Measurements from ENCODE around the gene RTN4R.
"Not testable (repeated sequence)": the region's sequence is repeated elsewhere in the genome, so short reads cannot be mapped to it uniquely, and the experiment has no call there.

Gene RTN4R

DNA sequence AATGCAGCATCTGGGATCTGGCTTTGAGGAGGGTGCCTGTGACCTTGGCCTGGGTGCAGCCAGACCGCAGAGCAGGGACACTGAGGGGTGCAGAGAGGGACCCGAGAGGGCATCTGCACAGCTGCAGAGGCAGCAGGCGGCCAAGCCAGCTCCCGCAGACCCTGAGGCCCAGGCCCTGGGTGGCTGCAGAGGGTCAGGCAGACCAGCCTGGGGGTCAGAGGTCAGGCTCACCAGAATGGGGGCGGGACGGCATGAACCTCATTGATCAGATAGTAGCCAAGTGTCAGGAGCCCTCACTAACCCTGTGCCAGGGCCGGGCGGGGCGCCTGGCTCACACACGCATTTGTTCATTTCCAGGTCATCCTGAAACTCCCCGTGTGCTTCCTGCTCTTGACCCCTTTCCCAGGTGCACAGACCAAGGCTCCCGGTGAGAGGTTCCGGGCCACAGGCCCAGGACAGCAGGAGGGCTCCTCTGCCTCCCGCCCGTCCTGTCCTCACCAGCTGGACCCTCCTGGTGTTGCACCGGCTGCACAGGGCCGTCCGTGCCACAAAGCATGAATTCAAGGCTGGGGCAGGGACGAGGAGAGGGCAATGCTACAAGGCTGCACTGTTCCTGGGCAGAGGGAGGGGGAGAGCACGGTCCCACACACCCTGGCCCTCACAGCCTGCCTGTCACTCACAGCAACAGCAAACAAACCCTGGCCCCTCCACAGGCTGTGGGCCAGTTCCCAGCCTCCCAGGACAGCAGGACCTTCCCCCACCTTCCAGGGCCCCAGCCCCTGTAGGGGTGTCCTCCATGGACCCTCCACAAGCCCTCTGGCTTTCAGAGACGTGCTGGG, 3.3 kb downstream of the RTN4R start:
- no peak overlapping the region for H3K4me3 ChIP-seq (ENCODE audit: low read depth, low read length)
- TF ChIP-seq, protein P1, sequence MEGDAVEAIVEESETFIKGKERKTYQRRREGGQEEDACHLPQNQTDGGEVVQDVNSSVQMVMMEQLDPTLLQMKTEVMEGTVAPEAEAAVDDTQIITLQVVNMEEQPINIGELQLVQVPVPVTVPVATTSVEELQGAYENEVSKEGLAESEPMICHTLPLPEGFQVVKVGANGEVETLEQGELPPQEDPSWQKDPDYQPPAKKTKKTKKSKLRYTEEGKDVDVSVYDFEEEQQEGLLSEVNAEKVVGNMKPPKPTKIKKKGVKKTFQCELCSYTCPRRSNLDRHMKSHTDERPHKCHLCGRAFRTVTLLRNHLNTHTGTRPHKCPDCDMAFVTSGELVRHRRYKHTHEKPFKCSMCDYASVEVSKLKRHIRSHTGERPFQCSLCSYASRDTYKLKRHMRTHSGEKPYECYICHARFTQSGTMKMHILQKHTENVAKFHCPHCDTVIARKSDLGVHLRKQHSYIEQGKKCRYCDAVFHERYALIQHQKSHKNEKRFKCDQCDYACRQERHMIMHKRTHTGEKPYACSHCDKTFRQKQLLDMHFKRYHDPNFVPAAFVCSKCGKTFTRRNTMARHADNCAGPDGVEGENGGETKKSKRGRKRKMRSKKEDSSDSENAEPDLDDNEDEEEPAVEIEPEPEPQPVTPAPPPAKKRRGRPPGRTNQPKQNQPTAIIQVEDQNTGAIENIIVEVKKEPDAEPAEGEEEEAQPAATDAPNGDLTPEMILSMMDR (IDR thresholded peaks at IDR 0.05; ENCODE audit: low read depth, low read length), result no peak

GRCh38 chr22:20263404-20264281, 4.5 kb downstream of the RTN4R start:
- not testable (repeated sequence) for H3K4me3 ChIP-seq (ENCODE audit: low read depth, low read length)

GRCh38 chr22:20262582-20263147, 5.5 kb downstream of the RTN4R start:
- TF ChIP-seq, protein P1 (IDR thresholded peaks at IDR 0.05; ENCODE audit: low read depth, low read length), result no peak
- no peak overlapping the region for H3K4me3 ChIP-seq (ENCODE audit: low read depth, low read length)

DNA sequence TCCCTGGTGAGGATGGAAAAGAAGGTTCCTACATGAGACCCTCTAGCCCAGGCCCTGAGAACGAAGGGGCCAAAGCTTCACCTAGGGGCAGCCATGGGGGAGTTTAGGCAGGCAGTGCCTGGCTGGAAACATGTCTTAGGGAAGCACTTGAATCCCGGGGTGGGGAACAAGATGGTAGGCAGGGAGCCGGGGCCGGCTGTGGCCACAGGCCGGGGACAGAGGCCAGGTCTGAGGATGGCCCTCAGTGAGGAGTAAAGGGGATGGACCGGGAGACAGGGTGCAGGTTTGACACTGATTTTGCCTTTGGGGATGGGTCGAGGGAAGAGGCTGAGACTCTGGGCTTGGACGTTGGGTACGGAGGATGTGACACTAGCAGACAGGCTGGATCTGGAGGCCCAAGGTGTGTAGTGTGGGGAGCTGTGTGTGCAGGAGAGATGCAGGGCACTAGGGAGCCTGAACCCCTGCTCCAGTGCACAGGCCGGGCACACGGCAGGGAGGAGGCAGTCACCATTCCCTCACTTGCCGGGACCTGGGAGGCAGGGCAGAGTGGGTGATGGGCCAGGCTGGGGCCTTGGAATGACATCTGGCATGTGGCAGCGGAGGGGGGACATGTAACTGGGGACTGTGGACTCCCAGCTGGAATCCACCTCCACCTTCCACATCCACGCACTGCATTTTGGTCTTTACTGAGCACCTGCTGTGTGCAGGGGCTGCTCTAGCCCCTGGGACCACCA, 6.1 kb downstream of the RTN4R start:
- no peak overlapping the region for H3K4me3 ChIP-seq (ENCODE audit: low read depth, low read length)
- TF ChIP-seq, protein P1 (IDR thresholded peaks at IDR 0.05; ENCODE audit: low read depth, low read length), result no peak

DNA sequence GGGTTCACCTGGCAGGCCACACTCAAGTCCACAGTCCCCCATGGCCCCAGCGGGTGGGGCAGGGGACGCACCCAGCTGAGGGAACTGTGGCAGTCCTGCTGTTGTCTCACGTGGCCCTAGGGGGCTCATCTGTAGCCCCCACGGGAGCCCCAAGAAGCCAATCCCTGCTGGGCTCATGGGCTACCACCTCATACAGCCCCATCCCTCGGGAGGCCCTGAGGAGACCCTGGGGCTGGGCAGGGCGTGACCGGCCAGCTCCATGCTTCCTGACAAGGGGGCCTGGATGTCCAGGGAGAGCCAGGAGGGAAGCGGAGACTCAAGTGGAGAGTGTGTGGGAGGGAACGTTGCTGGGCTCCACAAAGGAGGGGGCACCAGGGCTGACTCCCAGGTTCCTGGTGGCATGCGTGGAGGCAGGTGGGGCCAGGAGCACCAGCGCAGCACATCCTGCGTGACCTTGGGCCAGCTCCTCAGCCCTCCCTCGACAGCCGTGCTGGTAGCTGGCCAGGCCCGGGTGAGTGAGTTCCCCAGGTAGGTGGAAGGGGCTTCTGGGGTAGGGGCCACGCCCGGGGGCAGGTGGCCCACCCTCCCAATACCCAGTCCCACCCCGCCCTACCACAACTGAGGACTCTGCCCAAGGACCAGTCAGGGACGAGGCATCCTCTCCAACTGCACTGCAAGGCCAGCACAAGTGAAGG, 7.9 kb downstream of the RTN4R start:
- TF ChIP-seq, protein P1 (IDR thresholded peaks at IDR 0.05; ENCODE audit: low read depth, low read length), result no peak
- H3K4me3 ChIP-seq (ENCODE audit: low read depth, low read length), result no peak overlapping the region

DNA sequence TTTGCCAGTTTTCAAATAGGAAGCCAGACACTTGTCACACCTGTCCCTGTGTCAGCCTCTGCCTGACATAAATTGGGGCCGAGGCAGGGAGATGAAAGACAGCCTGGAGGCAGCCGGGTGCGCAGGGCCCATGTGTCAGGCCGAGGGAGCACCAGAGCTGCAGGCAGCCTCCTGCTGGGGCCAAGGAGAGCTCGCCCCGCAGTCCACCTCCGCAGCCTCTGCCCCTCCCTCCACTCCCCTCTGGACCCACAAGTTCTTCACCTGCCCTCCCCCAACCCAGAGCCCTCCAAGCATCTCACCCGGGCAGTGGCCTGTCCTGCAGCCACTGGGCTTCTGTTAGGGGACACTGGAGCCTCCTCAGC, 8.8 kb downstream of the RTN4R start:
- H3K4me3 ChIP-seq (ENCODE audit: low read depth, low read length), result no peak overlapping the region
- TF ChIP-seq, protein P1 (IDR thresholded peaks at IDR 0.05; ENCODE audit: low read depth, low read length), result no peak
